HCT116 (cell line): ENCODE data around the gene LYST. TPM values are rescaled to one million over a fixed set of nuclear protein-coding genes. Genes with fewer than 3 reads are reported as not detected.
A peak's percentile ranks its signal among the peaks of the same experiment; 100 is the strongest.

Source experiments
- ATAC-seq: fragments of 200-7000 bp; cut with Tn5 transposase; 2 replicates; pipeline ENCODE4 v1.9.1; 2020; ENCODE audit warnings: mild to moderate bottlenecking, moderate library complexity
- BruUV-seq: library from RNA; stranded (reverse); fragments of 400-500 nt; replicated peaks from 2 replicates; lab custom pipeline; 2021; lab: Mats Ljungman, UMichigan
- CTCF ChIA-PET: fragments of 300-600 bp; sonication (Branson Sonifier 250); formaldehyde crosslinking; loops from one replicate; lab custom pipeline; 2021; ENCODE audit warnings: antibody characterized with exemption; lab: Charles Lee
- POLR2A ChIA-PET: fragments of 300-600, 350-600 bp; sonication (Branson Sonifier 250); formaldehyde crosslinking; loops from one replicate; lab custom pipeline; 2021; ENCODE audit warnings: antibody characterized with exemption; lab: Charles Lee
- RAD21 ChIA-PET, 2 experiments: fragments of 300-600 bp; sonication (Branson Sonifier 250); formaldehyde crosslinking; loops; one replicate each; lab custom pipeline; 2023; ENCODE audit warnings: low total read pairs in 2 of 2; ENCODE audit not compliant: uncharacterized antibody in 2 of 2, unreplicated experiment in 2 of 2, low non-redundant PET in 1 of 2; lab: Charles Lee
- DNase-seq: peaks from one replicate; pipeline ENCODE4 v3.0.0-alpha.2; 2010; ENCODE audit warnings: low read depth, low spot score
- H2AFZ ChIP-seq: fragments of 200-600 bp; shearing (Covaris generic), sonication (generic); 2 replicates; pipeline ENCODE4 v1.6.1; 2017; ENCODE audit warnings: low read depth, mixed run types, mixed read lengths, antibody characterized with exemption, low read length; ENCODE audit not compliant: poor library complexity, severe bottlenecking
- H3K27ac ChIP-seq: 2 replicates; pipeline ENCODE4 v1.5.1; 2012; ENCODE audit warnings: low read depth, low read length
- H3K27me3 ChIP-seq: fragments of 200-600 bp; sonication (generic); 2 replicates; pipeline ENCODE4 v1.6.1; 2016; ENCODE audit warnings: mixed run types, low read length, mixed read lengths; ENCODE audit not compliant: insufficient read depth
- H3K36me3 ChIP-seq, 2 experiments: fragments of 200-500 bp in 1 of 2; fragments of 200-600 bp in 1 of 2; sonication (Bioruptor generic) in 1 of 2; sonication (generic) in 1 of 2; 2 replicates each; pipeline versions ENCODE4 v1.5.1 to v1.6.1; 2014 to 2016; ENCODE audit warnings: low read length in 2 of 2, inconsistent platforms in 1 of 2, mixed read lengths in 1 of 2, mixed run types in 1 of 2; ENCODE audit not compliant: insufficient read depth in 2 of 2, control insufficient read depth in 1 of 2
- H3K4me1 ChIP-seq, 2 experiments: fragments of 200-600 bp in 1 of 2; sonication (generic) in 1 of 2; 2 replicates each; pipeline versions ENCODE4 v1.5.1 to v1.6.1; 2012 to 2017; ENCODE audit warnings: low read length in 2 of 2, inconsistent platforms in 1 of 2, mild to moderate bottlenecking in 1 of 2, mixed read lengths in 1 of 2, mixed run types in 1 of 2, moderate library complexity in 1 of 2; ENCODE audit not compliant: insufficient read depth in 2 of 2, control insufficient read depth in 1 of 2
- H3K4me2 ChIP-seq: fragments of 200-600 bp; sonication (generic); 2 replicates; pipeline ENCODE4 v1.6.1; 2017; ENCODE audit warnings: mixed run types, low read length, mixed read lengths
- H3K4me3 ChIP-seq, 2 experiments: fragments of 200-600 bp in 1 of 2; sonication (generic) in 1 of 2; replicated peaks in 1 of 2; 2 replicates each; pipeline ENCODE4 v1.5.1; 2011 to 2016; ENCODE audit warnings: low read length in 2 of 2, control low read depth in 1 of 2, low read depth in 1 of 2, mild to moderate bottlenecking in 1 of 2, mixed read lengths in 1 of 2, mixed run types in 1 of 2
- H3K79me2 ChIP-seq: fragments of 200-600 bp; sonication (generic); 2 replicates; pipeline ENCODE4 v1.6.1; 2017; ENCODE audit warnings: mild to moderate bottlenecking, mixed run types, low read length, moderate library complexity, mixed read lengths; ENCODE audit not compliant: insufficient read depth
- H3K9ac ChIP-seq: fragments of 200-600 bp; sonication (generic); 2 replicates; pipeline ENCODE4 v1.6.1; 2016; ENCODE audit warnings: low read length, mixed read lengths
- H3K9me2 ChIP-seq: fragments of 200-600 bp; sonication (generic), shearing (Covaris generic); 2 replicates; pipeline ENCODE4 v1.6.1; 2017; ENCODE audit warnings: mixed run types, mild to moderate bottlenecking, moderate library complexity; ENCODE audit not compliant: insufficient read depth
- H3K9me3 ChIP-seq, 2 experiments: fragments of 200-500 bp in 1 of 2; fragments of 200-600 bp in 1 of 2; sonication (Bioruptor generic) in 1 of 2; sonication (generic) in 1 of 2; 2 replicates each; pipeline ENCODE4 v1.6.1; 2014 to 2017; ENCODE audit warnings: low read length in 2 of 2, mixed read lengths in 2 of 2, inconsistent platforms in 1 of 2, low read depth in 1 of 2, mild to moderate bottlenecking in 1 of 2, mixed run types in 1 of 2, moderate library complexity in 1 of 2; ENCODE audit not compliant: control insufficient read depth in 1 of 2, insufficient read depth in 1 of 2
- H4K20me1 ChIP-seq: fragments of 200-600 bp; sonication (generic), shearing (Covaris generic); 2 replicates; pipeline ENCODE4 v1.6.1; 2017; ENCODE audit warnings: mixed run types, mild to moderate bottlenecking, moderate library complexity; ENCODE audit not compliant: insufficient read depth
- ATF3 ChIP-seq: IDR thresholded peaks from 2 replicates; pipeline ENCODE4 v1.6.1; 2012
- CBX3 ChIP-seq: IDR thresholded peaks from 2 replicates; pipeline ENCODE4 v1.6.1; 2012; ENCODE audit warnings: low read depth
- CEBPB ChIP-seq: IDR thresholded peaks from 2 replicates; pipeline ENCODE4 v1.6.1; 2012; ENCODE audit warnings: low read depth
- CTCF ChIP-seq, 3 experiments: fragments of 200-600 bp in 1 of 3; sonication (generic) in 1 of 3; IDR thresholded peaks in 2 of 3; conservative IDR thresholded peaks in 1 of 3; 2 replicates each; pipeline ENCODE4 v1.5.1; 2012 to 2017; ENCODE audit warnings: low read depth in 2 of 3, low read length in 2 of 3, antibody characterized with exemption in 1 of 3, borderline replicate concordance in 1 of 3, control low read depth in 1 of 3, mild to moderate bottlenecking in 1 of 3, mixed read lengths in 1 of 3, mixed run types in 1 of 3, moderate library complexity in 1 of 3; ENCODE audit not compliant: insufficient read depth in 1 of 3
- EGR1 ChIP-seq: IDR thresholded peaks from 2 replicates; pipeline ENCODE4 v1.6.1; 2012; ENCODE audit warnings: low read depth
- ELF1 ChIP-seq: IDR thresholded peaks from 2 replicates; pipeline ENCODE4 v1.6.1; 2012; ENCODE audit warnings: low read depth, borderline replicate concordance
- EZH2 ChIP-seq: fragments of 200-600 bp; sonication (generic); IDR thresholded peaks from 2 replicates; pipeline ENCODE4 v1.6.1; 2017; ENCODE audit warnings: antibody characterized with exemption, mixed run types
- EZH2phosphoT487 ChIP-seq: fragments of 200-600 bp; IDR thresholded peaks from 2 replicates; pipeline ENCODE4 v1.6.1; 2018; ENCODE audit warnings: antibody characterized with exemption, borderline replicate concordance
- JUND ChIP-seq: IDR thresholded peaks from 2 replicates; pipeline ENCODE4 v1.6.1; 2012
- MAX ChIP-seq: IDR thresholded peaks from 2 replicates; pipeline ENCODE4 v1.6.1; 2012
- POLR2A ChIP-seq: IDR thresholded peaks from 2 replicates; pipeline ENCODE4 v1.7.0; 2011; ENCODE audit warnings: borderline replicate concordance; ENCODE audit not compliant: insufficient read depth, insufficient read length; ENCODE audit errors: extremely low read depth
- POLR2AphosphoS5 ChIP-seq: IDR thresholded peaks from 2 replicates; pipeline ENCODE4 v1.6.1; 2011; ENCODE audit warnings: mild to moderate bottlenecking, low read depth, low read length, moderate library complexity
- RAD21 ChIP-seq: IDR thresholded peaks from 2 replicates; pipeline ENCODE4 v1.6.1; 2012; ENCODE audit warnings: low read depth, mild to moderate bottlenecking
- REST ChIP-seq: IDR thresholded peaks from 2 replicates; pipeline ENCODE4 v1.6.1; 2012; ENCODE audit warnings: low read depth
- SIN3A ChIP-seq: IDR thresholded peaks from 2 replicates; pipeline ENCODE4 v1.6.1; 2012; ENCODE audit warnings: low read depth
- SP1 ChIP-seq: IDR thresholded peaks from 2 replicates; pipeline ENCODE4 v1.6.1; 2012; ENCODE audit warnings: low read depth
- SRF ChIP-seq: IDR thresholded peaks from 2 replicates; pipeline ENCODE4 v1.6.1; 2012; ENCODE audit warnings: low read depth
- TCF7L2 ChIP-seq: IDR thresholded peaks from 2 replicates; pipeline ENCODE4 v1.7.0; 2011; ENCODE audit warnings: borderline replicate concordance, inconsistent platforms; ENCODE audit not compliant: insufficient read depth, insufficient read length; ENCODE audit errors: extremely low read depth
- YY1 ChIP-seq: IDR thresholded peaks from 2 replicates; pipeline ENCODE4 v1.6.1; 2011; ENCODE audit warnings: low read length, low read depth, moderate library complexity, mild to moderate bottlenecking; ENCODE audit not compliant: insufficient replicate concordance; ENCODE audit errors: extremely low read depth
- ZFX ChIP-seq: fragments of 450-650 bp; IDR thresholded peaks from 2 replicates; pipeline ENCODE4 v1.6.1; 2017
- ZNF274 ChIP-seq: fragments of 200-500 bp; sonication (Bioruptor generic); IDR thresholded peaks from 2 replicates; pipeline ENCODE4 v1.6.1; 2014; ENCODE audit warnings: mild to moderate bottlenecking, low read depth, low read length, inconsistent platforms
- intact Hi-C: fragments of 100-400 bp; cut with micrococcal nuclease; formaldehyde crosslinking; loops from 2 replicates; pipeline ENCODE4 v1.10.0; 2022
- total RNA-seq: library from RNA; stranded (reverse); gene quantifications from one replicate; pipeline ENCODE4 v1.2.1, GENCODE V29; 2021; ENCODE audit not compliant: unreplicated experiment

The LYST gene
- total RNA-seq, 1 experiment from 2014 or later = 6.6 TPM

- Histone ChIP-seq H2AFZ (peak overlapping the region; percentile 92), H4K20me1 (no peaks in the 10 kb centered on the region), H3K9me3 (no peaks in the 10 kb centered on the region), H3K27ac (peak overlapping the region; percentile 49), H3K9me2 (no peaks in the 10 kb centered on the region), H3K36me3 (no peaks in the 10 kb centered on the region), H3K27me3 (no peaks in the 10 kb centered on the region), H3K9ac (peak overlapping the region; percentile 58), H3K79me2 (no peaks in the 10 kb centered on the region), H3K4me3 (peak overlapping the region; percentile 37 to 54), H3K4me1 (peaks cover 27 to 39% of the 10 kb centered on the region in 2 experiments), H3K4me2 (peak overlapping the region; percentile 84)
- no TSS peak for BruUV-seq
- ATAC-seq (peak; percentile 82), DNase-seq (peak; percentile 58)
- CTCF ChIA-PET = interaction anchor here (0.6 to 1.2 kb wide), 2 partner anchors 41 to 44 kb away, joined by 3 read pairs; no protein-coding TSS in a partner anchor
- RAD21 ChIA-PET = no interaction called here
- intact Hi-C loops = no loop called here
- POLR2A ChIA-PET = no interaction called here
- TF ChIP-seq POLR2AphosphoS5 = peak; percentile 60
- peak; percentile 85 for TF ChIP-seq SP1
- peak; percentile 91 for TF ChIP-seq TCF7L2
- TF ChIP-seq ELF1 = no peak
- TF ChIP-seq EZH2phosphoT487 = no peak
- peak; percentile 62 for TF ChIP-seq ZFX
- TF ChIP-seq SIN3A = no peak
- no peak for TF ChIP-seq CTCF (IDR thresholded peaks at IDR 0.05 in 2 of 3, conservative IDR thresholded peaks at IDR 0.05 in 1 of 3; ENCODE audit: borderline replicate concordance in 1 of 3, insufficient read depth in 1 of 3, low read depth in 2 of 3, low read length in 2 of 3)
- no peak for TF ChIP-seq CEBPB
- TF ChIP-seq EZH2 = no peak
- peak; percentile 62; the same call in 1 of the 2 replicates for TF ChIP-seq EGR1
- peak; percentile 97 for TF ChIP-seq CBX3
- TF ChIP-seq YY1 = no peak
- TF ChIP-seq JUND = peak; percentile 92
- no peak for TF ChIP-seq SRF
- TF ChIP-seq MAX = peak; percentile 84
- TF ChIP-seq ATF3 = no peak
- no peak for TF ChIP-seq ZNF274
- TF ChIP-seq POLR2A = peak; percentile 32
- TF ChIP-seq RAD21 = no peak
- TF ChIP-seq REST = no peak
These were observed 224.4 kb downstream of the LYST start for GRCh38 chr1:235642011-235642942.
